B cell (primary cell): Measurements from ENCODE around the gene SLC6A7. TPM values are rescaled to one million over a fixed set of nuclear protein-coding genes. Genes with fewer than 3 reads are reported as not detected.

Experiments
- ATAC-seq: fragments of 200-7000 bp; cut with Tn5 transposase; one replicate; pipeline ENCODE4 v1.10.0; 2021; ENCODE audit warnings: low read depth, mild to moderate bottlenecking, moderate number of reproducible peaks, moderate library complexity
- CTCF ChIA-PET: fragments of 350-600 bp; sonication (Branson Sonifier 250); formaldehyde crosslinking; loops from one replicate; lab custom pipeline; 2021; ENCODE audit warnings: antibody characterized with exemption, inconsistent platforms; lab: Charles Lee
- POLR2A ChIA-PET: fragments of 350-600 bp; sonication (Branson Sonifier 250); formaldehyde crosslinking; loops from one replicate; lab custom pipeline; 2021; ENCODE audit warnings: antibody characterized with exemption; lab: Charles Lee
- DNase-seq: peaks from one replicate; pipeline ENCODE4 v3.0.0; 2013
- H2AFZ ChIP-seq: 2 replicates; pipeline ENCODE4 v1.6.1; 2012; ENCODE audit warnings: mild to moderate bottlenecking, low read depth, low read length; ENCODE audit not compliant: insufficient read depth, poor library complexity, severe bottlenecking
- H3K27ac ChIP-seq, 2 donors: 1 replicate in 1 of 2; 2 replicates in 1 of 2; pipeline ENCODE4 v1.5.1; 2012 to 2013; ENCODE audit warnings: low read length in 2 of 2, mild to moderate bottlenecking in 2 of 2, moderate library complexity in 1 of 2
- H3K27me3 ChIP-seq, 4 experiments: fragments of 200-600 bp in 1 of 4; sonication (generic) in 1 of 4; replicated peaks in 1 of 4; 1 replicate in 2 of 4; 2 replicates in 2 of 4; pipeline versions ENCODE4 v1.6.1 to v1.7.0; 2013 to 2016; ENCODE audit warnings: low read length in 3 of 4, mild to moderate bottlenecking in 2 of 4, mixed read lengths in 1 of 4, moderate library complexity in 1 of 4; ENCODE audit not compliant: insufficient read depth in 4 of 4, control insufficient read depth in 3 of 4; ENCODE audit errors: control extremely low read depth in 1 of 4
- H3K36me3 ChIP-seq, 2 experiments: replicated peaks in 1 of 2; 1 replicate in 1 of 2; 2 replicates in 1 of 2; pipeline versions ENCODE4 v1.6.1 to v1.7.1; 2013; ENCODE audit warnings: low read length in 1 of 2; ENCODE audit not compliant: insufficient read depth in 2 of 2, control insufficient read depth in 1 of 2; ENCODE audit errors: control extremely low read depth in 1 of 2, extremely low read depth in 1 of 2
- H3K4me1 ChIP-seq, 2 donors: fragments of 200-600 bp in 1 of 2; sonication (generic) in 1 of 2; 1 replicate in 1 of 2; 2 replicates in 1 of 2; pipeline versions ENCODE4 v1.5.1 to v1.6.1; 2013 to 2017; ENCODE audit warnings: low read length in 2 of 2; ENCODE audit not compliant: control insufficient read depth in 2 of 2, insufficient read depth in 2 of 2
- H3K4me2 ChIP-seq: replicated peaks from 2 replicates; pipeline ENCODE3; 2012; ENCODE audit warnings: mild to moderate bottlenecking, low read depth, low read length; ENCODE audit not compliant: poor library complexity, severe bottlenecking
- H3K4me3 ChIP-seq, 5 experiments: fragments of 200-600 bp in 1 of 5; sonication (generic) in 1 of 5; 1 replicate in 3 of 5; 2 replicates in 2 of 5; pipeline versions ENCODE4 v1.5.1 to v1.7.0; 2011 to 2016; ENCODE audit warnings: low read length in 4 of 5, mild to moderate bottlenecking in 4 of 5, low read depth in 2 of 5, control low read depth in 1 of 5, moderate library complexity in 1 of 5; ENCODE audit not compliant: insufficient read depth in 1 of 5; ENCODE audit errors: control extremely low read depth in 1 of 5, extremely low read depth in 1 of 5
- H3K79me2 ChIP-seq: fragments of 200-600 bp; sonication (generic); one replicate; pipeline ENCODE4 v1.6.0; 2016; ENCODE audit warnings: low read length; ENCODE audit not compliant: control insufficient read depth, insufficient read depth
- H3K9ac ChIP-seq: fragments of 200-600 bp; sonication (generic); 2 replicates; pipeline ENCODE4 v1.6.1; 2017; ENCODE audit warnings: mild to moderate bottlenecking, low read length, moderate library complexity
- H3K9me3 ChIP-seq, 3 donors: one replicate each; pipeline versions ENCODE4 v1.6.1 to v1.7.1; 2013; ENCODE audit warnings: low read length in 2 of 3; ENCODE audit not compliant: control insufficient read depth in 2 of 3, insufficient read depth in 1 of 3; ENCODE audit errors: control extremely low read depth in 1 of 3
- H4K20me1 ChIP-seq: 2 replicates; pipeline ENCODE4 v1.6.0; 2012; ENCODE audit warnings: mild to moderate bottlenecking, low read length; ENCODE audit not compliant: insufficient read depth, control insufficient read depth, poor library complexity, severe bottlenecking
- H3K27ac Mint-ChIP-seq: one replicate; pipeline ENCODE4 v1.8.0; 2021; ENCODE audit warnings: mixed read lengths
- H3K27me3 Mint-ChIP-seq: one replicate; pipeline ENCODE4 v1.8.0; 2021; ENCODE audit warnings: mixed read lengths
- H3K4me1 Mint-ChIP-seq: one replicate; pipeline ENCODE4 v1.8.0; 2021; ENCODE audit warnings: mixed read lengths
- H3K4me3 Mint-ChIP-seq: one replicate; pipeline ENCODE4 v1.8.0; 2021; ENCODE audit warnings: mixed read lengths
- H3K9me3 Mint-ChIP-seq: one replicate; pipeline ENCODE4 v1.8.0; 2022; ENCODE audit warnings: mixed read lengths; ENCODE audit not compliant: insufficient read depth
- EZH2 ChIP-seq: IDR thresholded peaks from 2 replicates; pipeline ENCODE4 v1.6.1; 2012; ENCODE audit warnings: borderline replicate concordance, low read depth, mild to moderate bottlenecking, moderate library complexity, low read length; ENCODE audit not compliant: insufficient read depth, poor library complexity, severe bottlenecking
- WGBS: methylation state at CpG from one replicate; pipeline ENCODE4 v1.1.5; 2013; ENCODE audit warnings: missing lambda C conversion rate; ENCODE audit not compliant: insufficient coverage; 5-methylcytosine and 5-hydroxymethylcytosine counted together
- intact Hi-C: fragments of 100-400 bp; cut with micrococcal nuclease; formaldehyde crosslinking; loops from one replicate; pipeline ENCODE4 v1.10.0; 2022
- polyA plus RNA-seq: library from polyadenylated mRNA; depleted of rRNA; stranded (reverse); fragments of >200 nt; gene quantifications from 2 replicates; pipeline ENCODE4 v1.2.3, GENCODE V29; 2012
- total RNA-seq, 2 donors: library from RNA; stranded (reverse); fragments of 120-200 nt in 1 of 2; gene quantifications; 1 replicate in 1 of 2; 2 replicates in 1 of 2; pipeline versions ENCODE4 v1.2.3 to v1.2.4, GENCODE V29; 2013 to 2022
- TF ChIP-seq, protein P1 (sequence below): fragments of 200-600 bp; IDR thresholded peaks from one replicate; pipeline ENCODE4 v1.8.0; 2022; ENCODE audit warnings: antibody characterized with exemption, mild to moderate bottlenecking

The SLC6A7 gene
- total and polyA plus RNA-seq, 2 donors (not counting 1 experiment from before 2014, with no cell fraction given), result not detected

DNA sequence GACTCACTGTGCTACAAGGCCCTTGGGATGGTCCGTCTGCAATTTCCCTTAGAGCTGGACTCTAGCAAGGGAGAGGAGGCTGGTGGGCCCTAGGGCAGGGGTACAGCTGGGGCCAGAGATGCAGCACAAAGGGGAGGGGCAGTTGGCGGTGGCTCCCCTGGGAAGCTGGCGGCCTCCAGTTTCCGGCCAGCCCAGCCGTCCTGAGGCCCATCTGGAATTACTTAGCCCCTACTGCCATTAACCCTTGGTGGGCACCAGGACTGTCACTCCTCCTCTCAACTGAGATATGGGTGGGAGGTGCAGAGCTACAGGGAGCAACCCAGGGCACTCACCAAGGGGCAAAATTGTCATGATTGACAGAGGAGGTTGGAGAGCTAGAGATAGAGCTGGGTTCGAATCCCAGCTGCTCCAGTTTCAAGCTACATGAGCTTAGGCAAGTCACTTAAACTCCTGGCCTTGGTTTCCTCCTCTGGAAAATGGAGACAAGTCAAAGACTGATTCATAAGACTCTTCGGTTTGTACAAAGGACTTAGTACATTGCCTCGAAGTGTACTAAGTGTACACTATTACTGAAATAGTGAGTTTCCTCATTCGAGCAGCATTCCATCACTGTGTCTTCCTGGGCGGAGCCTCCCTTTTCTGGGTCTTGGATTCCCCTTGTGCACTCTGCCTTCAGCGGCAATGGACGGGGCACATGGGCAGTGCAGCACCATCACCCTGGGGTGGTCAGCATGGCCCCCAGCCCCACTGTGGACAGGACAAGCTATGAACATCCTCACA is 31.5 kb upstream of the SLC6A7 start:
- ChIA-PET POLR2A (no interaction called here), CTCF (interaction anchor here (1.7 to 2.7 kb wide), 2 partner anchors 60 to 192 kb away, joined by 7 to 11 read pairs; no protein-coding TSS in a partner anchor)
- H3K36me3 ChIP-seq, result no peaks in the 10 kb centered on the region
- no peak overlapping the region for H3K4me3 ChIP-seq
- Mint-ChIP-seq H3K4me3 (no peak overlapping the region), H3K4me1 (peaks cover 35% of the 10 kb centered on the region), H3K27me3 (no peaks in the 10 kb centered on the region), H3K9me3 (no peaks in the 10 kb centered on the region), H3K27ac (no peak overlapping the region)
- ATAC-seq (no peak), DNase-seq (no peak)
- H3K9me3 ChIP-seq, result no peaks in the 10 kb centered on the region
- 86% methylated on average over 12 of the region's 12 CpGs for WGBS
- H3K27me3 ChIP-seq, result no peaks in the 10 kb centered on the region
- peaks cover 21 to 28% of the 10 kb centered on the region in 2 donors for H3K4me1 ChIP-seq
- no peaks in the 10 kb centered on the region for H3K79me2 ChIP-seq
- no peaks in the 10 kb centered on the region for H4K20me1 ChIP-seq
- TF ChIP-seq, protein P1, sequence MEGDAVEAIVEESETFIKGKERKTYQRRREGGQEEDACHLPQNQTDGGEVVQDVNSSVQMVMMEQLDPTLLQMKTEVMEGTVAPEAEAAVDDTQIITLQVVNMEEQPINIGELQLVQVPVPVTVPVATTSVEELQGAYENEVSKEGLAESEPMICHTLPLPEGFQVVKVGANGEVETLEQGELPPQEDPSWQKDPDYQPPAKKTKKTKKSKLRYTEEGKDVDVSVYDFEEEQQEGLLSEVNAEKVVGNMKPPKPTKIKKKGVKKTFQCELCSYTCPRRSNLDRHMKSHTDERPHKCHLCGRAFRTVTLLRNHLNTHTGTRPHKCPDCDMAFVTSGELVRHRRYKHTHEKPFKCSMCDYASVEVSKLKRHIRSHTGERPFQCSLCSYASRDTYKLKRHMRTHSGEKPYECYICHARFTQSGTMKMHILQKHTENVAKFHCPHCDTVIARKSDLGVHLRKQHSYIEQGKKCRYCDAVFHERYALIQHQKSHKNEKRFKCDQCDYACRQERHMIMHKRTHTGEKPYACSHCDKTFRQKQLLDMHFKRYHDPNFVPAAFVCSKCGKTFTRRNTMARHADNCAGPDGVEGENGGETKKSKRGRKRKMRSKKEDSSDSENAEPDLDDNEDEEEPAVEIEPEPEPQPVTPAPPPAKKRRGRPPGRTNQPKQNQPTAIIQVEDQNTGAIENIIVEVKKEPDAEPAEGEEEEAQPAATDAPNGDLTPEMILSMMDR, result no peak
- no peak for TF ChIP-seq EZH2
- H3K9ac ChIP-seq, result no peak overlapping the region
- H3K4me2 ChIP-seq, result no peak overlapping the region
- no peak overlapping the region for H2AFZ ChIP-seq
- no peak overlapping the region for H3K27ac ChIP-seq
- intact Hi-C loops, result no loop called here

DNA sequence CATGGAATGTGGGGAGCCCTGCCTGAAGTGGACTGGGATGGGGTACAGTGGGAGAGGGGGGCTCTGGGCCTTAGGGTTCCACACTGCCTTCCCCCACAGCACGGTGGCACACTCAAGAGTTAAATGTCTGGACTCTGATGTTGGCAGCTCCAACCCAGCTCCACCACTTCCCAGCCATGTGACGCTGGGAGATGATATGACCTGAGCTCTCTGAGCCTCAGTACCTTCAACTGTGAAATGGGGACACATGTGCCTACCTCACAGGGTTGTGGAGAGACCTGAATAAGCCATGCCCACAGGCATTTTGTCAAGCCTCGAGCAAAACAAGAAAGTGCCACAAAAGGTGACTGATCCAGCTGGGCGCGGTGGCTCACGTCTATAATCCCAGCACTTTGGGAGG is 30.8 kb upstream of the SLC6A7 start:
- Histone ChIP-seq H4K20me1 (no peaks in the 10 kb centered on the region), H3K4me3 (no peak overlapping the region), H2AFZ (no peak overlapping the region), H3K79me2 (no peaks in the 10 kb centered on the region), H3K27me3 (no peaks in the 10 kb centered on the region), H3K36me3 (no peaks in the 10 kb centered on the region), H3K4me2 (no peak overlapping the region), H3K9ac (no peak overlapping the region), H3K4me1 (peaks cover 21 to 28% of the 10 kb centered on the region in 2 donors), H3K27ac (no peak overlapping the region), H3K9me3 (no peaks in the 10 kb centered on the region)
- CTCF ChIA-PET, result interaction anchor here (0.8 to 2.7 kb wide), 4 partner anchors 13 to 192 kb away, joined by 4 to 11 read pairs (median 6); no protein-coding TSS in a partner anchor
- WGBS, result 85% methylated on average over 6 of the region's 6 CpGs
- Mint-ChIP-seq H3K27ac (no peak overlapping the region), H3K4me3 (no peak overlapping the region), H3K27me3 (no peaks in the 10 kb centered on the region), H3K4me1 (peaks cover 33% of the 10 kb centered on the region), H3K9me3 (no peaks in the 10 kb centered on the region)
- intact Hi-C loops, result no loop called here
- POLR2A ChIA-PET, result no interaction called here
- ATAC-seq (no peak), DNase-seq (no peak)
- TF ChIP-seq, protein P1, result no peak
- TF ChIP-seq EZH2, result no peak
